ENCODE results near the gene PHLDB3. TPM values are rescaled to one million over a fixed set of nuclear protein-coding genes. Genes with fewer than 3 reads are reported as not detected.

Gene PHLDB3
- total and polyA plus RNA-seq, 2 of the 13 experiments (the other 11 are each of a cell fraction or from before 2014, with no cell fraction given) = 11.3 to 14.5 TPM

GRCh38 chr19:43553656-43554055 lies 49.1 kb upstream of the PHLDB3 start:
- intact Hi-C loops (cut with micrococcal nuclease; ENCODE audit: unreplicated experiment) = no loop called here
- Histone ChIP-seq H3K36me3 (replicated peaks in 1 of 2; ENCODE audit: control insufficient read depth in 1 of 2, insufficient read depth in 2 of 2, low read length in 2 of 2) (peaks cover 18 to 47% of the 10 kb centered on the region in 2 experiments), H3K27me3 (ENCODE audit: control insufficient read depth in 1 of 2, insufficient read depth in 2 of 2, low read length in 2 of 2) (no peaks in the 10 kb centered on the region), H3K4me3 (replicated peaks in 1 of 3; ENCODE audit: insufficient read depth in 1 of 3, low read depth in 2 of 3, low read length in 3 of 3) (no peak overlapping the region), H3K9ac (ENCODE audit: insufficient read depth, low read depth, low read length) (no peak overlapping the region), H3K27ac (ENCODE audit: extremely low read length, insufficient read depth, low read length) (no peak overlapping the region), H4K20me1 (ENCODE audit: insufficient read depth, low read length) (no peaks in the 10 kb centered on the region), H3K79me2 (ENCODE audit: insufficient read depth, low read length) (no peaks in the 10 kb centered on the region), H3K4me1 (ENCODE audit: insufficient read depth, low read length) (no peaks in the 10 kb centered on the region), H2AFZ (ENCODE audit: low read length) (no peak overlapping the region), H3K4me2 (ENCODE audit: low read depth, low read length) (no peak overlapping the region), H3K9me3 (ENCODE audit: low read length) (no peaks in the 10 kb centered on the region)
- no peak for DNase-seq (ENCODE audit: low spot score)
- ATAC-seq = no peak
- no TSS peak for BruUV-seq (replicated peaks)
- TF ChIP-seq CHD4 (IDR thresholded peaks at IDR 0.05; ENCODE audit: borderline replicate concordance, low read length) (no peak), GABPA (IDR thresholded peaks at IDR 0.05; ENCODE audit: low read depth, low read length) (no peak), GABPA (CRISPR knock-in tag; IDR thresholded peaks at IDR 0.05; ENCODE audit: low read depth) (no peak)
- no peak for FAIRE-seq
- in situ Hi-C loops (cut with HindIII; ENCODE audit: extremely low pct_ligation_motif_present, low pct_unique_long_range_greater_than_20kb) = no loop called here
- CTCF ChIA-PET (ENCODE audit: low intra/inter-chr PET ratio, low total read pairs) = no interaction called here
- 94% methylated on average over 2 of the region's 4 CpGs for WGBS (ENCODE audit: low lambda C conversion rate)
- POLR2A ChIA-PET = no interaction called here

GRCh38 chr19:43552616-43553015 lies 48.1 kb upstream of the PHLDB3 start:
- H3K4me1 ChIP-seq (ENCODE audit: insufficient read depth, low read length) = no peaks in the 10 kb centered on the region
- H3K36me3 ChIP-seq (replicated peaks in 1 of 2; ENCODE audit: control insufficient read depth in 1 of 2, insufficient read depth in 2 of 2, low read length in 2 of 2) = peaks cover 18 to 47% of the 10 kb centered on the region in 2 experiments
- no peaks in the 10 kb centered on the region for H3K9me3 ChIP-seq (ENCODE audit: low read length)
- H2AFZ ChIP-seq (ENCODE audit: low read length) = no peak overlapping the region
- in situ Hi-C loops (cut with HindIII; ENCODE audit: extremely low pct_ligation_motif_present, low pct_unique_long_range_greater_than_20kb) (no loop called here), intact Hi-C loops (cut with micrococcal nuclease; ENCODE audit: unreplicated experiment) (no loop called here)
- H3K27me3 ChIP-seq (ENCODE audit: control insufficient read depth in 1 of 2, insufficient read depth in 2 of 2, low read length in 2 of 2) = no peaks in the 10 kb centered on the region
- H3K4me3 ChIP-seq (replicated peaks in 1 of 3; ENCODE audit: insufficient read depth in 1 of 3, low read depth in 2 of 3, low read length in 3 of 3) = no peak overlapping the region
- ChIA-PET POLR2A (no interaction called here), CTCF (ENCODE audit: low intra/inter-chr PET ratio, low total read pairs) (no interaction called here)
- ATAC-seq (no peak), FAIRE-seq (no peak), DNase-seq (ENCODE audit: low spot score) (no peak)
- no TSS peak for BruUV-seq (replicated peaks)
- H3K79me2 ChIP-seq (ENCODE audit: insufficient read depth, low read length) = no peaks in the 10 kb centered on the region
- H3K9ac ChIP-seq (ENCODE audit: insufficient read depth, low read depth, low read length) = no peak overlapping the region
- WGBS (ENCODE audit: low lambda C conversion rate) = 100% methylated on average over 2 of the region's 3 CpGs
- no peak overlapping the region for H3K27ac ChIP-seq (ENCODE audit: extremely low read length, insufficient read depth, low read length)
- H3K4me2 ChIP-seq (ENCODE audit: low read depth, low read length) = no peak overlapping the region
- no peaks in the 10 kb centered on the region for H4K20me1 ChIP-seq (ENCODE audit: insufficient read depth, low read length)
- TF ChIP-seq BCLAF1 (IDR thresholded peaks at IDR 0.05) = no peak
- TF ChIP-seq ZNF432 (CRISPR knock-in tag; IDR thresholded peaks at IDR 0.05; ENCODE audit: borderline replicate concordance) = no peak
- no peak for TF ChIP-seq YEATS2 (CRISPR knock-in tag; IDR thresholded peaks at IDR 0.05; ENCODE audit: borderline replicate concordance)
- no peak for TF ChIP-seq RARA (CRISPR knock-in tag; IDR thresholded peaks at IDR 0.05)
- no peak for TF ChIP-seq TERF1 (CRISPR knock-in tag; IDR thresholded peaks at IDR 0.05)
- no peak for TF ChIP-seq MED8 (CRISPR knock-in tag; IDR thresholded peaks at IDR 0.05; ENCODE audit: insufficient replicate concordance)
- TF ChIP-seq ZNF17 (CRISPR knock-in tag; IDR thresholded peaks at IDR 0.05) = no peak
- no peak for TF ChIP-seq GRHL1 (CRISPR knock-in tag; conservative IDR thresholded peaks at IDR 0.05)
